Neural cell (in vitro differentiated cells): Measurements from ENCODE around the gene SLC27A1. TPM values are rescaled to one million over a fixed set of nuclear protein-coding genes. Genes with fewer than 3 reads are reported as not detected.
"Not testable (repeated sequence)": the region's sequence is repeated elsewhere in the genome, so short reads cannot be mapped to it uniquely, and the experiment has no call there.

Source experiments
- H2AFZ ChIP-seq: fragments of 200-600, 300-800 bp; sonication (generic), shearing (Covaris generic); 2 replicates; pipeline ENCODE4 v1.6.0; 2014; ENCODE audit warnings: low read depth, mild to moderate bottlenecking, antibody characterized with exemption, low read length, moderate library complexity
- H3F3A ChIP-seq: fragments of 200-600 bp; shearing (Covaris generic); 2 replicates; pipeline ENCODE4 v1.6.1; 2016; ENCODE audit warnings: mild to moderate bottlenecking, moderate library complexity, mixed read lengths, antibody characterized with exemption, low read length; ENCODE audit not compliant: insufficient read depth, poor library complexity, severe bottlenecking
- H3K27ac ChIP-seq: fragments of 200-600, 300-800 bp; sonication (generic), shearing (Covaris generic); 2 replicates; pipeline ENCODE4 v1.5.1; 2014; ENCODE audit warnings: mild to moderate bottlenecking, low read length, moderate library complexity
- H3K27me3 ChIP-seq: fragments of 300-800, 200-600 bp; sonication (generic), shearing (Covaris generic); 2 replicates; pipeline ENCODE4 v1.6.0; 2014; ENCODE audit warnings: mild to moderate bottlenecking, low read depth, low read length, moderate library complexity; ENCODE audit not compliant: insufficient read depth
- H3K36me3 ChIP-seq: fragments of 300-800, 200-600 bp; sonication (generic), shearing (Covaris generic); 2 replicates; pipeline ENCODE4 v1.5.1; 2014; ENCODE audit warnings: mild to moderate bottlenecking, antibody characterized with exemption, low read length, moderate library complexity; ENCODE audit not compliant: insufficient read depth
- H3K4me2 ChIP-seq: fragments of 300-800, 200-600 bp; sonication (generic), shearing (Covaris generic); 2 replicates; pipeline ENCODE4 v1.6.0; 2014; ENCODE audit warnings: mild to moderate bottlenecking, low read length
- H3K4me3 ChIP-seq: fragments of 300-800, 200-600 bp; sonication (generic), shearing (Covaris generic); 2 replicates; pipeline ENCODE4 v1.5.1; 2014; ENCODE audit warnings: mild to moderate bottlenecking, low read length, moderate library complexity
- H3K79me2 ChIP-seq: fragments of 200-600 bp; shearing (Covaris generic); replicated peaks from 2 replicates; pipeline ENCODE4 v1.6.0; 2014; ENCODE audit warnings: mild to moderate bottlenecking, low read length, moderate library complexity; ENCODE audit not compliant: insufficient read depth
- H3K9ac ChIP-seq: fragments of 300-800, 200-600 bp; sonication (generic), shearing (Covaris generic); 2 replicates; pipeline ENCODE4 v1.6.1; 2016; ENCODE audit warnings: mild to moderate bottlenecking, low read length, mixed read lengths
- H3K9me2 ChIP-seq: fragments of 200-600 bp; shearing (Covaris generic); 2 replicates; pipeline ENCODE4 v1.6.1; 2016; ENCODE audit warnings: mild to moderate bottlenecking, low read length, mixed read lengths; ENCODE audit not compliant: insufficient read depth
- H3K9me3 ChIP-seq: fragments of 200-600, 300-800 bp; sonication (generic), shearing (Covaris generic); 2 replicates; pipeline ENCODE4 v1.6.1; 2016; ENCODE audit warnings: mild to moderate bottlenecking, mixed run types, low read length, moderate library complexity, mixed read lengths
- H4K20me1 ChIP-seq: fragments of 200-600 bp; shearing (Covaris generic); 2 replicates; pipeline ENCODE4 v1.6.1; 2016; ENCODE audit warnings: mild to moderate bottlenecking, mixed run types; ENCODE audit not compliant: insufficient read depth
- CTCF ChIP-seq: fragments of 450-650 bp; IDR thresholded peaks from 2 replicates; pipeline ENCODE4 v1.5.1; 2014; ENCODE audit warnings: antibody characterized with exemption, mild to moderate bottlenecking, moderate library complexity; ENCODE audit not compliant: poor library complexity, severe bottlenecking
- EP300 ChIP-seq: fragments of 450-650 bp; conservative IDR thresholded peaks from 2 replicates; pipeline ENCODE4 v1.6.1; 2014; ENCODE audit warnings: antibody characterized with exemption, mild to moderate bottlenecking, moderate library complexity; ENCODE audit not compliant: poor library complexity, severe bottlenecking
- EZH2 ChIP-seq: fragments of 200-600, 300-800 bp; shearing (Covaris generic), sonication (generic); IDR thresholded peaks from 2 replicates; pipeline ENCODE4 v1.6.1; 2014; ENCODE audit warnings: antibody characterized with exemption, low read length, borderline replicate concordance, mild to moderate bottlenecking; ENCODE audit not compliant: insufficient read depth, poor library complexity, severe bottlenecking
- MXI1 ChIP-seq: fragments of 450-650 bp; conservative IDR thresholded peaks from 2 replicates; pipeline ENCODE4 v1.6.1; 2014; ENCODE audit warnings: antibody characterized with exemption, mild to moderate bottlenecking; ENCODE audit not compliant: poor library complexity, severe bottlenecking
- POLR2AphosphoS5 ChIP-seq: IDR thresholded peaks from 2 replicates; pipeline ENCODE4 v1.6.1; 2012
- RAD21 ChIP-seq: fragments of 450-650 bp; conservative IDR thresholded peaks from 2 replicates; pipeline ENCODE4 v1.6.1; 2014; ENCODE audit warnings: antibody characterized with exemption, mild to moderate bottlenecking, moderate library complexity
- REST ChIP-seq: IDR thresholded peaks from 2 replicates; pipeline ENCODE4 v1.6.1; 2012; ENCODE audit warnings: borderline replicate concordance
- SMC3 ChIP-seq: fragments of 450-650 bp; conservative IDR thresholded peaks from 2 replicates; pipeline ENCODE4 v1.6.1; 2014; ENCODE audit warnings: antibody characterized with exemption, mild to moderate bottlenecking, moderate library complexity; ENCODE audit not compliant: poor library complexity
- TAF1 ChIP-seq: IDR thresholded peaks from 2 replicates; pipeline ENCODE4 v1.6.1; 2012; ENCODE audit warnings: low read depth
- polyA plus RNA-seq: library from polyadenylated mRNA; depleted of rRNA; stranded (reverse); fragments of >200 nt; gene quantifications from 2 replicates; pipeline ENCODE4 v1.2.3, GENCODE V29; 2014

SLC27A1 gene
- polyA plus RNA-seq, 1 donor from 2014 or later = 22.0 TPM

- H2AFZ ChIP-seq = no peak overlapping the region
- no peaks in the 10 kb centered on the region for H3F3A ChIP-seq
- TF ChIP-seq REST = no peak
- H3K36me3 ChIP-seq = no peaks in the 10 kb centered on the region
- no peaks in the 10 kb centered on the region for H3K27me3 ChIP-seq
- H3K79me2 ChIP-seq = peaks cover 5% of the 10 kb centered on the region
- H3K4me3 ChIP-seq = peak overlapping the region; percentile 80
- peak overlapping the region; percentile 61 for H3K4me2 ChIP-seq
- H3K9ac ChIP-seq = peak overlapping the region; percentile 82
- H3K27ac ChIP-seq = no peak overlapping the region
- H4K20me1 ChIP-seq = no peaks in the 10 kb centered on the region
- H3K9me2 ChIP-seq = no peaks in the 10 kb centered on the region
- H3K9me3 ChIP-seq = no peaks in the 10 kb centered on the region
These were observed 1.2 kb downstream of the SLC27A1 start for GRCh38 chr19:17471410-17472125.

GRCh38 chr19:17473041-17473440 is 2.7 kb downstream of the SLC27A1 start:
- no peak overlapping the region for H3K4me3 ChIP-seq
- no peaks in the 10 kb centered on the region for H3F3A ChIP-seq
- no peaks in the 10 kb centered on the region for H4K20me1 ChIP-seq
- H3K4me2 ChIP-seq = no peak overlapping the region
- H3K36me3 ChIP-seq = no peaks in the 10 kb centered on the region
- H2AFZ ChIP-seq = no peak overlapping the region
- peaks cover 5% of the 10 kb centered on the region for H3K79me2 ChIP-seq
- H3K9me2 ChIP-seq = no peaks in the 10 kb centered on the region
- no peak overlapping the region for H3K9ac ChIP-seq
- no peak overlapping the region for H3K27ac ChIP-seq
- no peaks in the 10 kb centered on the region for H3K9me3 ChIP-seq
- H3K27me3 ChIP-seq = no peaks in the 10 kb centered on the region
- no peak for TF ChIP-seq POLR2AphosphoS5

GRCh38 chr19:17475011-17475540 is 4.8 kb downstream of the SLC27A1 start:
- not testable (repeated sequence) for H3K79me2 ChIP-seq, H4K20me1 ChIP-seq, H3K9me3 ChIP-seq, H3K4me3 ChIP-seq, H2AFZ ChIP-seq, H3K27ac ChIP-seq, H3K9me2 ChIP-seq, H3K27me3 ChIP-seq, H3K9ac ChIP-seq, H3K36me3 ChIP-seq, H3K4me2 ChIP-seq, H3F3A ChIP-seq

GRCh38 chr19:17475541-17476115 is 5.3 kb downstream of the SLC27A1 start:
- H3K36me3 ChIP-seq = no peaks in the 10 kb centered on the region
- no peaks in the 10 kb centered on the region for H4K20me1 ChIP-seq
- H3K9me2 ChIP-seq = no peaks in the 10 kb centered on the region
- no peaks in the 10 kb centered on the region for H3F3A ChIP-seq
- H3K9me3 ChIP-seq = no peaks in the 10 kb centered on the region
- H3K4me3 ChIP-seq = no peak overlapping the region
- no peaks in the 10 kb centered on the region for H3K27me3 ChIP-seq
- H3K27ac ChIP-seq = no peak overlapping the region
- peaks cover 5% of the 10 kb centered on the region for H3K79me2 ChIP-seq
- no peak overlapping the region for H3K9ac ChIP-seq
- H2AFZ ChIP-seq = no peak overlapping the region
- no peak overlapping the region for H3K4me2 ChIP-seq
- TF ChIP-seq POLR2AphosphoS5 (no peak), MXI1 (no peak), EZH2 (no peak), SMC3 (no peak), RAD21 (no peak), CTCF (no peak), TAF1 (no peak), EP300 (no peak)
